Stimulated activated CD4-positive, alpha-beta T cell treated with anti-CD3 and anti-CD28 coated beads, Interleukin-2, amount 100 ng/mL, for 4 hours (primary cell): Measurements from ENCODE around the gene SMAD7.

Experiments used
- DNase-seq: peaks from one replicate; pipeline ENCODE4 v3.0.0-alpha.2; 2020; ENCODE audit warnings: low read depth

SMAD7 gene

DNA sequence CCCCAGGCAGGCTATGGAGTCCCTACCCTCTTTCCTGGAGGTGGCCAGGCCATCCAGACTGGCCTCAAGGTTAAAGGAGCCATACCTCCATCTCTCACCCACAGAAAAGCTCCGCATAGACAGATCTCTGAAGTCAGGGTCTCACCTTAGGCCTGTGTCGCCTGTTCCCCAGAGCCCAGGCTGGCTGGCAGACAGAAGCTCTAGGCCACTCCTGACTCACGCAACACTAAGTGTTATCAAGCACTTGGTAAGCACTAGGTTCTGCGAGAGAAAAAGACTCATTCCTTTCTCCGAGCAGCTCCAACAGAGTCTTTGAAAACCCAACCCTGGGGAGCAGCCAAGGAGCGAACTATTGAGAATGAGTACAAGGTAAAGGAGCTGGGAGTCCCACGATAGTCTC, 6.1 kb downstream of the SMAD7 start:
- DNase-seq = no peak

DNA sequence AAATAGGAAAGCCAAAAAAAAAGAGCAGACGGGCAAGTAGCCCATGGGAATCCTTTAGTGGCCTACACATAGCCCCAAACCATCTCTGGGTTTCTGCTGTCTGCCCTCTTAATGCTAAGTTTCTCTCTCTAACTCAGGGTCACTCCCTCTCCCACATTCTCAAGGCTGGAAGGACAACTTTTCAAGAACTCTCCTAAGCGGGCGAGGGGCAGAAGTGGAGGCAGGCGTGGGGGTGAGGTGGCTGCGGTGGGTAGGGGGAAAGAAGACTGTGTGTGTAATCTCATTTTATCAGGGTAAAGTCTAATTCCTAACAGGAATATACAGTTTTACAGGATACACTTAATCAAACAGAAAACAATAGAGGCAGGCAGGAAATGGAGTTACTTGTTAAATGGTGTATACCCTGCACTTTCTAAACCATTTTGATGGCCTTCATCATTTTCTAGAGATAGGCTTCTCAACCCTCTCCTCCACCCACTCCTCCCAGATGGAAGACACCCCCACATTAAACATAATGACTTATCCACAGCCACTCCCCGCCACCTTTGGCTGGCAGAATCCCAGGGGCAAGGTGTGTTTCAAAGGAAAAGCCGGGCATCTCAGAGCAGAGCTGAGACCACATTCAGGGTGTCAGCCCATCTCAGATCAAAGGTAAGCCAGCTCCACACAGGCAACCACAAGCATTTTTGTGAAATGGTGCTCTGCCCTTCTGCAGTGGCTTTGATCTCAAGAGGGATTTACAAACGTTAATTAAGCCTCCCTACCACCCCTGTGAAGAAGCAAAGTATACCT, 6.8 kb downstream of the SMAD7 start:
- DNase-seq = no peak

DNA sequence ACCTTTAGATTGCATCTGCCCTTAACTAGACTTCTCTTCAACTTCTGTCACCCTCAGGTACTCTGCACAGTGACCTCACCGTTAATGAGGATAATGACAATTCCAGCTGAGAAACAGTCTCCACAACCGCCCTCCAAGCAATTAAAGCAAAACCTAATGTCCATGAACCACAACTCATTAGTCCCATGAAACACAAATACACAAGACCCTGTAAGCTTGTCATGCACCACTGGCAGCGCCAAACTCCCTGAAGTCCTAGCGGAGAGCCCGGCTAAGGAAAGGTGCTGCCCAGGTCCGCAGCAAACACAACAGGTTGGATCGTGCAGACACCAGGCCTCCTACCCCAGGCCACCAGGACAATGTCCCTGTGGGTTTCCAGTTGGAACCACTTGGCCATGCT, 7.4 kb downstream of the SMAD7 start:
- no peak for DNase-seq

DNA sequence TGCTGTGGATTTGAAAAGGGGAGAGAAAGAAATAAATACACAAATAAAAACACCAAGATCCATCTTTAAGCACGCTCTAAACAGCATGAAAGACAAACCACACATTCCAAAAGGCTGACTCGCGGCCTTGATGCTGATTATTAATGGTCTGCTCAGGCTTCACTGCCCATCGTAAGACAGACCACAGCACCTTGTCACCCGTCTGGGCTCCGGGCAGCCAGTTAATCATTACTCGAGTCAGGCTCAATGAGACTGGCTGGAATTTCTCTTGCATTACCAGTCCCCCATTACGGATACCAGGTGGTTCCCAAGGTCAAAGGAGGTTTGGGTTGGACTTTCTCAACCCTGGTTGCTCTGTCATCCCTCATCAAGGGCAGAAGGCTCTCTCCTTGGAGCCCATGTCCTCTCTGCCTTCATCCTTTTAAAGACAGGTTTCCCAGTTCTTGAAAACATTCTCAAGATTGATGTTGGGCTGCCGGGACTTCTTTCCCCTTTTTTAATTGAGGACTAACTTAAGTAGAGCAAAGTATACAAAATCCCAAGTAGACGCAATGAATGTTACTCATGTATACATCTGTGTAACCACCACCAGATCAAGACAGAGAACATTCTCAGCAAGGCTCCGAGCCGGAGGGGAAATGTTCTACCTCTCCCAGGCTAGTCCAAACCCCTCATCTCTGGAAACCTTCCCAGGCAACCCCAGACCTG, 8.1 kb downstream of the SMAD7 start:
- no peak for DNase-seq

DNA sequence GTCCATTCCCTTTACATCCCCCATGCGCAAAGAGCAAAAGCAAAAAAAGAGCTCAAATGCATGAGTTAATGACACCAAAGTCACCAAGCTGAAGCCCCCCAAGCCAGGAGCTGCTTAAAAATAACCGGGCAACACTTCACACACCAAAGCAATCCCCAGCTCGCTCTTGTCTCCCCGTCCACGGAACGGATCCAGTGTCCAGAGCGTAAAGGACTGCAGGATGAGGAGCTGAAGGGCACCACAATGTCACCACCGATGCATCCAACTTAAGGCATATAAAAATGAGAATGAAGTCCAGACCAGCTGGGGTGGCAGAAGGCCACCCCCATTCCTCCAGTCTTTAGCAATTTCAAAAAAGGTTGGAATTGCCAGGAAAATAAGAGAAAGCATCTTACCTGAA, 8.7 kb downstream of the SMAD7 start:
- DNase-seq = no peak

DNA sequence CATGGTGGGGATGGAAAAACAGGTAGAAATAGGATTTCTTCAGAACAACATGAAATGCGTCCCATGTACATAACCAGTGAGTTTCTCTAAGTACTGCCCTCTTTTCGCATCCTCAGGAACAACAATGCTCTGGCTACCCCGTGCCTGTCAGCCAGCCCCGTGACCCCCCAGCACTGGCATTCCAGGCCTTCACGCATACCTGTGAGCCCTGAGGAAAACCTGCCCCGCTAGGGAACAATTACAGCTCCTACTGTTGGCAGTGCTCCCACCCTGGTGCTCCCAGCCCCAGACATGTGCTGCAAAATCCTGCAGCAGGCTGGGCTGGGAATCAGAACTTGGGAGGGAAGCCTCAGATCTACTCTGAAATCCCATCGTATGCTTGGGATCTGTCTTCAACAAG, 9.1 kb downstream of the SMAD7 start:
- no peak for DNase-seq

DNA sequence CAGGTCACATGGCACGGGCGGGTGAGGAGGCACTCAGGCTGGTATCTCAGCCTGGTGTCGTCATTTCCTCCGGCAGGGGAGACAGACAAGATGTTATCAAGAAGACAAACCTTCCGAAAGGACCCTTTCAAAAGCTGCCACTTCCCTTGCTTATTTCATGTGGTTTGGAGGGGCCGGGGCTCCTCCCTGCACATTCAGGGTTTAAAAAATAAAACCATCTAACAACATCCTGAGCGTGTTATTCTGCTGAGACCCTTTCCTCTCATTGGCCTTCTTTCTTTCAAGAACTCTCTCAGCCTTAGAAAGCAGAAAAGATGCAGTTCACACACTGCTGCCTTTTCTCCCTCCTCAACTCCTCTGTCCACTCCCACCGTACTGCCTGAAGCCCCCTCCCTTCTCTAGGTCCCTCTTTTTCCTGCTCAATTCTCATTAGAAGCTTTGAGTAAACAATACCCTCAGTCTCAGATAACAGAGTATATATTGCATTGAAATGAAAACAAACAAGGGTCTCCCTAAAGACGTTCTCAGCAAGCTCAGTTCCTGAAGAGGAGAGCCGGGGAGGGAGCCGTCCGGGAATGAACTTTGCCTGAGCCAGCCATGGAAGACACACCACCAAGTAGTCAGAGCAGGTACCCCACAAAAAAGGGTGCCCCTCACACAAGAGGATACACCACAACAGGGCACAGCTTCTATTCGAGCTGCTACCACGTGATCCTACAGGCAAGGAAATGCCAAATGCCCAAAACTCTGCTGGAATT, 9.7 kb downstream of the SMAD7 start:
- DNase-seq = peak; percentile 65

DNA sequence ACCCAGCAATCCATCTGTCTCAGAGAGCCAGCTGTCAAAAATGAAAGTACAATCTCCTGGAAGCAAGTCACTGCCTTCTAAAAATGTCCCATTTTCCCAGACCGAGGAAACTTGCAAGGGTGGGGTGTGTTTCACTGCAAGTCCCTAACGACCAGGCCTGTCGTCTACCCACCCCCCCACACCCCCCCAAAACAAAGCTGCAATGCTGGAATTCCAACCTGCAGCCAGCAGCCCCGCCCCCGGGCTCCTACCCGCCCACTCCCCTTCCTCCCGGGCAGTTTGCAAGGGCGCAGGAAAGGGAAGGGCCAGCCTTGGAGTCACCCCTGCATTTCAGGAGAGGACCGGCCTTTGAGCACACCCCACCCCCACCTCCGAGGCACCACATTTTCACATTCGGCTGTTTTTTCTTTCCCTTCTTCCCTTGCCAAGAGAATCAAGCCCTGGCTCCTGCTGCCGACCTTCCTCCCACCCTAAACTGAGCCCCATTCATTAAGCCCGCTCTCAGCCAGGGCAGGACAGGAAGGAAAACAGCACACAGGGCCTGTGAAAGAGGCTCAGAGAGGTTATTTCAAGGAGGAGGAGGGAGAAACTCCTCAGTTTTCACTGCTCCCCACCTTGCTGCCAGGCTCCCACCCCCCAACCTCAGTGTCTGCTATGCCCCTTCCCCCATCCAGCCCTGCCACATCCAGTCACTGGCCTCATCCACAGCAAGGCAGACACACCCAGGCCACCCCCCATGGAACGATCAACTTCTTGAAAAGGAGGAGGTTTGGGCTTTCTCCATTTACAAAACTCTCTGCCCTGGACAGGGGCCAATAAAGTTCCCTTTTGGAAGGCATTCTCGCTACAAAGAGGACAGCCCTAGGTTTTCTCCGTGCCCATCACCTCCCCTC, 11.3 kb downstream of the SMAD7 start:
- no peak for DNase-seq

DNA sequence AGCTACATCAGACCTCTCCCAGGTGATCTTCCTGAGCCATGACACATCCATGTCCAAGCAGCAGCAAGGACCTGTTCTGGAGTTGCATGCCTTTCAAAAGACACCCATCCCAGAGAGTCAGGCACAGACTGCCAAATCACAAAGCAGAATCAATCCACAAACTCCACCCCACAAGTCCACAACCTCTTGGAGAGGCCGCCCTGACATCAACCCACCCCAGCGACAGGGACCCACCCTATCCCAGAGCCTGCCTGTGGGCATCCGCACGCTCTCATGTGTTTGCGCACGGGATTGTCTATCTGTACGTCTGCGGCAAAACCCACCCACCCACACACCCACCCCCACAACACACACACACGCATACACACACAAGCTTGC, 11.9 kb downstream of the SMAD7 start:
- no peak for DNase-seq

DNA sequence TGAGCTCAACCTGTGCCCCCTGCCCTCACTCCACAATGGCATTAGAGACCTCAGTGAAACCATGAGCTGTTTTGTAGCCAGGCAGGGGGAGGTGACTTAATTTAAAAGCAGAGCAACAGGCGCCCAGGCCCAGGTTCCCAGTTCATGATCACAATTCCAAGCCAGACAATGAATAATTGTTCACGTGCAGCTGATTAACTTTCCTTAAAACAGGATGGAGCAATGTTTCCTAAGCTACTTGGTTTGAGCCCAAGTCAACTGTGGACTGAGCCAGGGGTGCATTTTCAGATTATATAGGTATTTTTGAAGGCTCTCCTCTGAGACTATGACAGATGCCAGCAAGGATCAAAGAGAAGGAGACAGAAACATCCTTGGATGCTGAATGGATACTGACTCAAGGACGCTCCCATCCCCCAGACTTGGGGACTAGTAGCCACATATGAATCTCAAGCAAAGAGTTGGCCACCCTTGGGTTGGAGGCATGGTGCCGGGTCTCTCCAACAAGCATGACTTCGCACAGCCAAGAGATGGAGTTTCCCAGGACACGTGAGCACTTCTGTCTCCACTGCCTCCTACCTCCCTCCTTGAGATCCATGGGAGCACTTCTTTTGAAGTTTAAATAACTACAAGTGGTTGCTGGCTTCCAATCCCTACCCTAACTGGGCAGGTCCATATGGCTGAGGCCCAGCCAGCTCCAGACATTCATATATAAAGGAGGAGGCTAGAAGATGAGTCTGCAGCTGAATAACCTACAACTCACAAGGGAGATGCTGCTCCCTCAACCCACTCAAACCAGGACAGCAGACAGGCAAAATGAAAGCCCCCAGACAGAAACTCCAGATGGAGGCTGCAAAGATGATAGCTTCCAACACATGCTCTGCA, 12.7 kb downstream of the SMAD7 start:
- no peak for DNase-seq

DNA sequence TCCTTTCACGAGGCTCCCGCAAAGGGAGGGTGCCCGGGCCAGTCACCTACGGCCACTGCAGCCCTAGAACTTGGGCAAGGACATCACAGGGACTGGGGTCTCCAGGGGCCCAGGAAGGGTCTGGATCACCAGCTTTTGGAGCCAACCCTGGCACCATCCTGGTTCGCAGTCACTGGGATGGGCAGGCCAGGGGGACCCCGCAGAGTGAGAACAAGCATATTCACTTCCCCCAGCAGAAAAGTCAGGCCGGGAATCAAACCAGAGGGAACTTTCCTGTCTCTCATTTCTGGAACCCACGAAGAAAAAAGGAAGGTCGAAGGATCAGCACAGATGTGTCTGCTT, 15.4 kb downstream of the SMAD7 start:
- DNase-seq = no peak

DNA sequence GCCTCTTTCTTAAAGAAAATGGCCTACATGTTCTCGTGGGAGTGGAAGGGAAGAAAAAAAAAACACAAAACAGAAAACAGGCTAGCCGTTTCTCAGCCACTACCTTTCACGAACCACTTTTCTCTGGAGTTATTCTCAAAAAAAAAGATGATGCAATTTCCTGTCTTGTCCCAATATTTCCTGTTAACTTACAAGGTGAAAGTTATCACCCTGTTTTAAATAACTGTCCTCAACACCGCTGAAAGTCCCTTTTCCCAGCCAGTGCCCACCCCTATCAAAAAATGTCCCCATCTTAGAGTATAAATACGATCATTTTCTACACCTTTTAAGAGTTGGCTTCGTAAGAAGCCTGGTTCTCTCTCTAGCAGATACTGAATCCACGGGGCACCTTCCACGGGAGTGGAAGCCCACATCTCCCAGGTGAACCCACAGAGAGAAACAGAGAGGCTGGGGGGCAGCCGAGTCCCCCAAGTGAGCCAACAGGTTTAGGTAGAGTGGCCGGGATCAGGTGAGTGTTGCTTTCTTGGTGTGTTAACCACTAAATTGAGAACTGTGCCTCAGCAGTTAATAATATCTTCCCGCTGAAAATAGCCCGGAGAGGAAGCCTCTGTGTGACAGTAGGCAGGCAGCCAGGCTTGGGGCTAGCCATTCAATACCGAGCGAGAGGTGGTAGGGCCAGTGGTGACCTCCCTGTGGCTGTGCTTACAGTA, 15.9 kb downstream of the SMAD7 start:
- DNase-seq = no peak

DNA sequence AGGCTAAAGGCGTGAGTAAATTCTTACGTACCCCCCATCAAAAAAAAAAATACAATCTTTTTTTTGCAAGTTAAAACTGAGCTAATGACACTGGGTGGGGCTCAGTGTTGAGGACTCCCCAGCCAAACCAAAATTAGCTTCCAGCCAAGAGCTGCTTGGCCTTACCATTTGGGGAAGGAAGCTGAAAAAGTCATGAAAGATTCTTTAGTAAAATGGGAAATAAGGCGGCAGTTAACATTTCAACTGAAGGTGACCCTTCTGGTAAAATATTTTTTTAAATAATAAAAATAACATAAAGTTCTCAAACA, 16.4 kb downstream of the SMAD7 start:
- no peak for DNase-seq

DNA sequence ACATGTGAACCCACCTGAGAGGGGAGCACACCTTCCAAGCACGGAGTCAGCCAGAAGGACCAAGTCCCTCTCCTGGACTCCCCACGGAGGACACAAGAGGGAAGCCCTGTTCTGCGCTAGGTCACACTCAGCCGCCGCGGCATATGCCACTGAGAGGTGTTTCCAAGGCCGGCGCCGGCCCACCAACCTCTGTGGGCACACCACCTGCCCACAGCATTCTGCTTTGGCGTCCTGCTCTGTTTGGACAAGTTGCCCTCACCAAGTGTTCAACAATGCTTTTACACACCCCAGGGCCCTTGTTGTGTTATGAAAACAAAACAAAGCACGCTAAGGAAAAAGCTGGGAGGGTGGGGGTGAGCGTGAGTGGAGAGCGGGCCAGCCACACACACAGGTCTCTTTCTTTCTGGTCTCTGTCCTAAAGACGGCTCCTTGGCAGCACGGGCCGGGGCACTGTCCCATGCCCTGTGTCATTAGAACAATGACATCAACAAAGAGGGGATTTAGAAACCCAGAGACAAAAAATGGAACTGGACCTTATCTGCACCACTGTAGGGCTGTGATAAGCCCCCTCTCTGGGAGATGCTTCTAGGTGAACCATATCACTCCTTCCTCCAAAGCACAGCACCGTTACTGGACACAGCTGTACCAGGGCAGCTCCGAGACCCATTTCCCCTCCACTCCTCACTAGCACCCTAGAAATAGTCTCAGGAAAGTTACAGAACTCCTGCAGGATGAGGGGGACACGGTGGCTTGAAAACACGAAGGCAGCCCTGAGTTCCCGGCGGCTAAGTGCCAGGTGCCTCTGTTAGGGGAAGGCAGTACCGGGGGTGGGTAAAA, 17.0 kb downstream of the SMAD7 start:
- no peak for DNase-seq

DNA sequence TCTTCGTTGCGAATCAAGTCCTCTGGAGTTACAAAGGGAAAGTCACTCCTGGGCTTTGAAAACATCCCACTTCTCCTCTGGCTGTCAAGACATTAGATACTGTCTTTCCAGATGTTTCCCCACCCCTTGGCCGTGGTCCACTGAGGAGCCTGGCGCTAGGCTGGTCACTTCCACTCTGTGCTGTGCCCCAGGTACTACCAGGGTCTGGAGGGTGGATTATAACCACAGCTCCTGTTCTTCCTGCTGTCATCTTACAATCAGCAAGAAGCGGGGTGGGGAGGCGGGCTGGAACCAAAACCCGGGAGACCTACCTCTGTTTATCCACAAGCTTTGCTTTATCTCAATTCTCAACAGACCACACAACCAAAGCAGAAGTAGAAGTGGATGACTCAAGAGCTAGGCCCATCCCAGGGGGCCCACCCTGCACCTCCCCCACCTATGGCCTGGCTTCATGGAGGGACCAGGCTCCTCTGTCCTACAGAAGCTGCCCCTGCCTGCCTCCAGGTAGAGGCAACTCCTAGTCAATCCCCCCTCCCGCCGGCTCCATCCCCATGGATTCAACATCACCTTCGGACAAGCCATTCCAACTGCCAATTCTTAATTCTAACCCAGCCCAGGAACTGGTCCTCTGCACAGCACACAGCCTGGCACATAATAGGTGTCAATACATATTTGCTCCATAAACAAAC, 17.8 kb downstream of the SMAD7 start:
- no peak for DNase-seq

DNA sequence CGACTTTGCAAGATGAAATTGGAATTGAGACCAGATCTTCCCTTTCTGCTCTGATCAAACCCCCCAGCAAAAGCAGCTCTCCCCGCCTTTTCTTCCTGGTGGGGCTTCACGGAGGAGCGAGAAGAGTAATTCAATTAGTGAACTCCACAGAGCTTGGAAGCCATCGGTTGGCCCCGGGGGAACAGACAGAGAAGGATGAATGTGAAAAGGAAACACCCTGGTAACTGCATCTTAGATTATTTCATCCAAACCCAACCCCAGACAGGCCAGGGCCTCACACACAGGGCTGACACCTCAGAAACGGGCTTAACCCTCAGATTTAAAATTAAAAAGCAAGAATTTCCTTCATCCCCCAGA, 18.3 kb downstream of the SMAD7 start:
- no peak for DNase-seq

DNA sequence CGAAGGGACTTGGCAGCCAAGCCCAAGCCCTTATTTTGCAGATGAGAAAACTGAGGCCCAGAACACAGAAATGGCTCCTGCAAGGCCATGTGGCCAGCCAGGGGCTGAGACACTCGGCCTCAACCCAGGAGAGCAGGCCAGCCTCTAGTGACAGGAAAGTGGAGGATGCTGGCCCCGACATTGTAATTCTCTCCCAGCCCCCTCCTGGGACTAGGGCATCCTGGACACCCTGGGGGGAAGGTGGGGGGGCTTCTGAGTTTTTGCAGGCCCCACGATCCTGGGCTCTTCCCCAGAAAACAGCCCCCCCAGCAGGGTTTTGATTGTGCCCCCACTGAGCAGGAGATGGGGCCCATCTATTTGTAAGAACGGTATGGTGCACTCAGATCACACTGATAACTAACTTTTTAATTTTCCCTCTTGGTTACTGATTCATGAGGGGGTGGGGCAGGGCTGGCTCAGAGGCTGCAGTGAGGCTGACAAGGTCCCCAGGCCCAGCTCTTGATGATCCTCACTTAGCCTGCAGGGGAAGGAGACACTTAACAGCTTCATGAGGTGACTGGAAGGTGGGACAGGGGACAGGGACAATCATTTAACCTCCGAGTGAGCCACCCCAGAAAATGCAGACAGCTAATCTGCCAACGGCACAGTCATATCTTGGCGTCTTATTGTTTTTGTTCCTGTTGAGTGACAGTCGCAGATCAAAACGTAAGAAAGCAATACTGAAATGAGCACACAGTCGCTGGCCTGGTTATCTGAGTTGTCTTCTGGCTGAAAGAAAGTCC, 18.9 kb downstream of the SMAD7 start:
- no peak for DNase-seq

DNA sequence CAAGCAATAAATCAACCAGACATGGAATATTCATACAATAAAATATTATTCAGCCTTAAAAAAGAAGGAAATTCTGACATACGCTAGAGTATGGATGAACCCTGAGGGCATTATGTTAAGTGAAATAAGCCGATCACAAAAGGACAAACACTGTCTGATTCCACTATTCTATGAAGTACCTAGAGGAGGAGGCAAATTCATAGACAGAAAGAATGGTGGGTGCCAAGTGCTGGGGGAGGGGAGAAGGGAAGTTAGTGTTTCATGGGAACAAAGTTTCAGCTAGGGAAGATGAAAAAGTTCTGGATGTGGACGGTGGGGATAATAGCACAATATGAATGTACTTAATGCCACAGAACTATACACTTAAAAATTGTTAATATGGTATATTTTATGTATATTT, 19.8 kb downstream of the SMAD7 start:
- no peak for DNase-seq
